Heart right ventricle (tissue), 16 donors: Measurements from ENCODE around the gene CEP68. TPM values are rescaled to one million over a fixed set of nuclear protein-coding genes. Genes with fewer than 3 reads are reported as not detected.

ENCODE experiments used
- ATAC-seq, 8 donors: fragments of 200-7000 bp; cut with Tn5 transposase; one replicate each; pipeline ENCODE4 v1.9.1; 2020; ENCODE audit warnings: mild to moderate bottlenecking in 8 of 8, moderate library complexity in 8 of 8, moderate number of reproducible peaks in 1 of 8
- DNase-seq, 2 donors: peaks; one replicate each; pipeline ENCODE4 v3.0.0-alpha.2; 2020
- H3K27ac ChIP-seq, 10 donors: fragments of 200-600 bp; sonication (generic) in 2 of 10; one replicate each; pipeline versions ENCODE4 v1.5.0 to v1.8.0; 2020 to 2022; ENCODE audit warnings: mild to moderate bottlenecking in 3 of 10
- H3K27me3 ChIP-seq, 7 donors: fragments of 200-600 bp; one replicate each; pipeline ENCODE4 v1.8.0; 2021 to 2022; ENCODE audit warnings: mild to moderate bottlenecking in 2 of 7
- H3K36me3 ChIP-seq, 9 donors: fragments of 200-600 bp; sonication (generic) in 1 of 9; one replicate each; pipeline versions ENCODE4 v1.5.0 to v1.8.0; 2020 to 2022; ENCODE audit warnings: mild to moderate bottlenecking in 2 of 9
- H3K4me1 ChIP-seq, 9 donors: fragments of 200-600 bp; sonication (generic) in 1 of 9; one replicate each; pipeline versions ENCODE4 v1.5.0 to v1.8.0; 2020 to 2022; ENCODE audit warnings: mild to moderate bottlenecking in 4 of 9
- H3K4me3 ChIP-seq, 10 donors: fragments of 200-600 bp; sonication (generic) in 2 of 10; one replicate each; pipeline versions ENCODE4 v1.5.0 to v1.8.0; 2020 to 2022; ENCODE audit warnings: mild to moderate bottlenecking in 7 of 10, moderate library complexity in 2 of 10
- H3K9me3 ChIP-seq, 11 donors: fragments of 200-600 bp in 10 of 11; sonication (generic) in 2 of 11; one replicate each; pipeline versions ENCODE4 v1.5.0 to v1.8.0; 2013 to 2022; ENCODE audit warnings: mild to moderate bottlenecking in 2 of 11, control low read depth in 1 of 11, moderate library complexity in 1 of 11
- WGBS, 2 donors: extraction: QIAGEN DNeasy Blood & Tissue Kit; methylation state at CpG; one replicate each; pipeline ENCODE4 v1.1.7; 2013; ENCODE audit warnings: inconsistent platforms in 1 of 2; 5-methylcytosine and 5-hydroxymethylcytosine counted together
- intact Hi-C, 10 donors: fragments of 100-400 bp; cut with DNase I; formaldehyde crosslinking; loops; one replicate each; pipeline versions ENCODE4 v1.11.1 to v1.14.2; 2022
- polyA plus RNA-seq, 2 donors: library from polyadenylated mRNA; stranded (reverse); fragments of 200-250 nt; gene quantifications; one replicate each; pipeline ENCODE4 v1.2.3, GENCODE V29; 2013
- total RNA-seq, 10 donors: library from RNA; stranded (reverse); fragmentation: NEBNext Ultra II Directional in 3 of 10; extraction: Animal tissue kit (Norgen Biotek cat#: 25700) in 3 of 10; gene quantifications; one replicate each; pipeline versions ENCODE4 v1.2.1 to v1.2.4, GENCODE V29; 2021 to 2023
- TF ChIP-seq, protein P1 (sequence below), 9 donors: fragments of 200-600 bp; sonication (generic) in 2 of 9; IDR thresholded peaks; one replicate each; pipeline versions ENCODE4 v1.5.0 to v1.8.0; 2021 to 2022; ENCODE audit warnings: antibody characterized with exemption in 9 of 9, mild to moderate bottlenecking in 5 of 9, moderate library complexity in 1 of 9
- donor health status: Arrhythmogenic right ventricular cardiomyopathy.
- donor health status: ischemic (EF 13 %, LVEDD 7.1; RV severe dilation, severe dysfunction).
- donor health status: healthy with polysubstance abuse.
- donor health status: DM: no; HTN: yes; CAD: no.
- donor health status: DM: no; HTN: no; CAD: no.
- donor health status: ischemic (EF 25% LVEDD 6.9; RV normal size, moderate dysfunction).
- donor health status: ischemic (EF 25% LVEDD 5.7; RV mildly dilated, moderate dysfunction).
- donor health status: healthy.
- donor health status: DM: yes; HTN: yes; CAD: no.
- donor health status: Ischemic cardiomyopathy.
- donor health status: ischemic (EF 35%, LVEDD 5.7; RV mildly dilated, moderate dysfunction).
- donor health status: nonischemic (EF 11% LVEDD 7.7; RV severe dilation, severe dysfunction).
- donor health status: DM: yes; HTN: yes; CAD: no.
- donor health status: PGD.
- donor health status: ischemic (EF 29% LVEDD 5.4; RV normal size, mild dysfunction).
- donor health status: nonischemic (EF 23%, LVEDD 6.1; RV moderate dilation, normal function).

Gene CEP68
- total and polyA plus RNA-seq, 12 donors, result 4.3 to 28.4 (median 19.9) TPM

DNA sequence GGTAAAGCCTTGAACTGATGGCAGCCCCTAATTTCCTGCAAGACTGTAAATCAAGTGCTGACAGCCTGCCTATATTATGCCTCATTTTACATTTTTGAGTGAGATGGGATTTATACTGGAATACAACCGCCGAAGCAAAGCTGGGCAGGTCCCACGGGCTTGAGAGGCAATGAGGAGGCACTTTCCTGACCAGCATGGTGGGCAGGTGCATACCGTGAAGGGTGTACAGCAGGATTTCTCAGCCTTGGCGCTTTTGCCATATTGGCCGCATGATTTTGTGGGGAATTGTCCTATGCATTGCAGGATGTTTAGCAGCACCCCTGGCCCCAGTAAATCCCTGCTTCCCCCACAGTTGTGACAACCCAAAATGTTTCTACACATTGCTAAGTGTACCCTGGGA is 22.8 kb downstream of the CEP68 start:
- ATAC-seq (no peak), DNase-seq (no peak)
- Histone ChIP-seq H3K9me3 (no peaks in the 10 kb centered on the region), H3K4me3 (no peak overlapping the region), H3K27ac (no peak overlapping the region), H3K27me3 (no peaks in the 10 kb centered on the region), H3K36me3 (peaks cover 0 to 94% (median 46%) of the 10 kb centered on the region in 9 donors), H3K4me1 (peaks cover 4 to 72% (median 49%) of the 10 kb centered on the region in 9 donors)
- 94 to 96% methylated on average over 6 of the region's 6 CpGs for WGBS, 2 donors
- TF ChIP-seq, protein P1, sequence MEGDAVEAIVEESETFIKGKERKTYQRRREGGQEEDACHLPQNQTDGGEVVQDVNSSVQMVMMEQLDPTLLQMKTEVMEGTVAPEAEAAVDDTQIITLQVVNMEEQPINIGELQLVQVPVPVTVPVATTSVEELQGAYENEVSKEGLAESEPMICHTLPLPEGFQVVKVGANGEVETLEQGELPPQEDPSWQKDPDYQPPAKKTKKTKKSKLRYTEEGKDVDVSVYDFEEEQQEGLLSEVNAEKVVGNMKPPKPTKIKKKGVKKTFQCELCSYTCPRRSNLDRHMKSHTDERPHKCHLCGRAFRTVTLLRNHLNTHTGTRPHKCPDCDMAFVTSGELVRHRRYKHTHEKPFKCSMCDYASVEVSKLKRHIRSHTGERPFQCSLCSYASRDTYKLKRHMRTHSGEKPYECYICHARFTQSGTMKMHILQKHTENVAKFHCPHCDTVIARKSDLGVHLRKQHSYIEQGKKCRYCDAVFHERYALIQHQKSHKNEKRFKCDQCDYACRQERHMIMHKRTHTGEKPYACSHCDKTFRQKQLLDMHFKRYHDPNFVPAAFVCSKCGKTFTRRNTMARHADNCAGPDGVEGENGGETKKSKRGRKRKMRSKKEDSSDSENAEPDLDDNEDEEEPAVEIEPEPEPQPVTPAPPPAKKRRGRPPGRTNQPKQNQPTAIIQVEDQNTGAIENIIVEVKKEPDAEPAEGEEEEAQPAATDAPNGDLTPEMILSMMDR (IDR thresholded peaks at IDR 0.05), result no peak
- intact Hi-C loops, result loop anchor here in 4 of 10 donors (5.0 to 10.0 kb wide), 4 partner anchors 46 to 496 kb away; partner anchors contain the start of gene RAB1A (in 2 of the 4)

DNA sequence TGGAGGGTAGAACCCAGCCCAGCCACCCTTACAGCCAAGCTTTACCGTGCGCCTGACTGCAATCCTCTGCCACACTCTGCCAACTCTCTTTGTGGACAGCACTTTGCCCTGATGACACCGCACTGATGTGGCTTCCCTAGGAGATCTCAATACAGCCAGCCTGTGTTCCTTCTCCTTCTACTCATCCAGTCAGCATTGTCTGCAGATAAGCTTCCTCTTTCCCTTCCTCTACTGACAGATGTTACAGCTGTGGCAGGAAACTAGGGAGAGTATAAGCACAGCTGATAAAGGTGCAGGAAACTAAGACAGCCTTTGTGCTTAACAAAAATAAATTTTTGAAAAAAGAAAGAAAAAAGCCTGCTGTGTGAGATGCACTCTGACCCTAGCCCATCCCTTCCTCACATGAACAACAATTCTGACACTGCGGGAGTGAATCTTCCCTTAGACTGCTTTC is 25.0 kb downstream of the CEP68 start:
- TF ChIP-seq, protein P1 (IDR thresholded peaks at IDR 0.05), result no peak
- peaks cover 0 to 57% (median 27%) of the 10 kb centered on the region in 9 donors for H3K4me1 ChIP-seq
- peak; percentile 41 to 76 (median 58) for ATAC-seq
- peaks cover 0 to 98% (median 59%) of the 10 kb centered on the region in 9 donors for H3K36me3 ChIP-seq
- H3K27ac ChIP-seq, result peak overlapping the region in 5 of 10 donors; percentile 9 to 67 (median 31)
- no peaks in the 10 kb centered on the region for H3K27me3 ChIP-seq
- no peak overlapping the region for H3K4me3 ChIP-seq
- WGBS, 2 donors, result 46 to 63% methylated on average over 4 of the region's 4 CpGs
- no peak for DNase-seq
- intact Hi-C loops, result no loop called here
- no peaks in the 10 kb centered on the region for H3K9me3 ChIP-seq

DNA sequence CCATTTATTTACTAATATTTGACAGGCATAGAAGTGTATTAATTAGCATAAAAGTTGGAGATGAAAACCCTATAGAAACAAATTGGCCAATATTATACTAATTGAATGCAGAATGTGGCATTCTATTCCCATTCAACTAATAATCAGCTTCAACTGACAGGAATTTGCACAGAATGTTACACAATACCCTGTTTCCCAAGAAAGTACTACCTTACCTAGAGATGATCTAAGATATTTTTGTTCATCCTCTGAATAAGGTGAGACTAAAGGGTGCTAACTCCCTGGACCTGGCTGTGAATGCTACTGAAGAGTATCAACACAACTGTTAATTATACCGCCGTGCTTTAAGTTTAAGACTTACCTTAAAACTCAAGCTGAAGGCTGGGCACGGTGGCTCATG is 28.9 kb downstream of the CEP68 start:
- 93 to 95% methylated on average over 3 of the region's 3 CpGs for WGBS, 2 donors
- Histone ChIP-seq H3K4me3 (no peak overlapping the region), H3K27me3 (no peaks in the 10 kb centered on the region), H3K27ac (no peak overlapping the region), H3K4me1 (peaks cover 0 to 66% (median 34%) of the 10 kb centered on the region in 9 donors), H3K36me3 (peaks cover 0 to 100% (median 44%) of the 10 kb centered on the region in 9 donors), H3K9me3 (no peaks in the 10 kb centered on the region)
- ATAC-seq, result no peak
- TF ChIP-seq, protein P1 (IDR thresholded peaks at IDR 0.05), result no peak
- no peak for DNase-seq
- intact Hi-C loops, result no loop called here

DNA sequence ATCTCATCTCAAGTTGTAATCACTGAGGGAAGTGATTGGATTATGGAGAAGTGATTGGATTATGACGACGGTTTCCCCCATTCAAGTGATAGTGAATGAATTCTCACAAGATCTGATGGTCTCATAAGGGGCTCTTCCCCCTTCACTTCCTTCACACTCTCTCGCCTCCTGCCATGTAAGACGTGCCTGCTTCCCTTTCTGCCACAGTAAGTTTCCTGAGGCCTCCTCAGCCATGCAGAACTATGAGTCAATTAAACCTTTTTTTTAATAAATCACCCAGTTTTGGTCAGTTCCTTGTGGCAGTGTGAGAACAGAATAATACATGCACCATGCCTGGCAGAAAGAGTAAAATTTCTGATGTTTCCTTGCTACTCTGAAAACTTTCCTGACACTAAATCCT is 36.6 kb downstream of the CEP68 start:
- intact Hi-C loops, result loop anchor here in 1 of 10 donors (5.0 kb wide), 1 partner anchor 35 kb away; no protein-coding TSS in a partner anchor
- H3K27ac ChIP-seq, result no peak overlapping the region
- H3K27me3 ChIP-seq, result no peaks in the 10 kb centered on the region
- no peak for ATAC-seq
- no peak for DNase-seq
- no peak overlapping the region for H3K4me3 ChIP-seq
- H3K36me3 ChIP-seq, result peaks cover 0 to 100% (median 36%) of the 10 kb centered on the region in 9 donors
- no peaks in the 10 kb centered on the region for H3K9me3 ChIP-seq
- 82 to 90% methylated on average over 4 of the region's 4 CpGs for WGBS, 2 donors
- peaks cover 0 to 27% (median 17%) of the 10 kb centered on the region in 9 donors for H3K4me1 ChIP-seq
- TF ChIP-seq, protein P1 (IDR thresholded peaks at IDR 0.05), result no peak
